ENCODE measurements around the gene RALGPS1. TPM values are rescaled to one million over a fixed set of nuclear protein-coding genes. Genes with fewer than 3 reads are reported as not detected.

RALGPS1 gene
- total and polyA plus RNA-seq, 2 donors (not counting 1 experiment from before 2014, with no cell fraction given) = 2.0 to 5.9 TPM

DNA sequence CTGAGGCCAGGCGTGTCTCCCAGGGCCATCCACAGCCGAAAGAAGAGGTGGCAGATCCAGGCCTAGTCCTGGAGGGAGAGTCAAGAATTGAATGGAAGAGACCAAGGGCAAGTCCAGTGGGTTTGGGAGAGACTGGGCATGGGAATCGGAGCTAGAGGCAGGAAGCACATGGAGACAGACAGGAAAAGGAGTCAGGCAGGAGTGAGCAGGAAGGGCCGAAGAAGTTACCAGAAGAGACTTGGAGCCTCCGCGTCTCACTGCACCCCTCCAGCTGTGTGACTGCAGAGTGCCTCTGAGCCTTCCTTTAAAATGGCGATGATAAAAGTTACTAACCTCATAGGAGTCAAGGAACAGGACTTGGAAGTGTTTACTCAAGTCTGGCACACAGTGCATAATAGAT lies 272.2 kb downstream of the RALGPS1 start:
- DNase-seq (ENCODE audit: low read depth in 2 of 2) = no peak
- Histone ChIP-seq H3K27me3 (ENCODE audit: control insufficient read depth, insufficient read depth, low read length) (no peaks in the 10 kb centered on the region), H3K27ac (ENCODE audit: insufficient read depth, low read length) (peak overlapping the region; percentile 96), H3K4me3 (replicated peaks in 1 of 4; ENCODE audit: control extremely low read depth in 1 of 4, insufficient read depth in 1 of 4, low read depth in 3 of 4, low read length in 4 of 4) (peak overlapping the region in 1 of 4 experiments; percentile 10), H3K36me3 (ENCODE audit: control insufficient read depth, insufficient read depth, low read length) (no peaks in the 10 kb centered on the region), H3K4me1 (ENCODE audit: control insufficient read depth, extremely low read depth, insufficient read depth, low read length) (peaks cover 45% of the 10 kb centered on the region), H3K4me2 (ENCODE audit: extremely low read depth, insufficient read depth, low read length) (peak overlapping the region; percentile 51), H3K9ac (ENCODE audit: insufficient read depth, low read length) (peak overlapping the region; percentile 63), H3K79me2 (ENCODE audit: control insufficient read depth, insufficient read depth, low read length) (no peaks in the 10 kb centered on the region), H3K9me3 (ENCODE audit: control insufficient read depth, insufficient read depth, low read depth, low read length) (no peaks in the 10 kb centered on the region), H4K20me1 (ENCODE audit: control insufficient read depth, extremely low read depth, insufficient read depth, low read length) (no peaks in the 10 kb centered on the region), H2AFZ (ENCODE audit: low read length) (no peak overlapping the region)
- TF ChIP-seq, protein P1, sequence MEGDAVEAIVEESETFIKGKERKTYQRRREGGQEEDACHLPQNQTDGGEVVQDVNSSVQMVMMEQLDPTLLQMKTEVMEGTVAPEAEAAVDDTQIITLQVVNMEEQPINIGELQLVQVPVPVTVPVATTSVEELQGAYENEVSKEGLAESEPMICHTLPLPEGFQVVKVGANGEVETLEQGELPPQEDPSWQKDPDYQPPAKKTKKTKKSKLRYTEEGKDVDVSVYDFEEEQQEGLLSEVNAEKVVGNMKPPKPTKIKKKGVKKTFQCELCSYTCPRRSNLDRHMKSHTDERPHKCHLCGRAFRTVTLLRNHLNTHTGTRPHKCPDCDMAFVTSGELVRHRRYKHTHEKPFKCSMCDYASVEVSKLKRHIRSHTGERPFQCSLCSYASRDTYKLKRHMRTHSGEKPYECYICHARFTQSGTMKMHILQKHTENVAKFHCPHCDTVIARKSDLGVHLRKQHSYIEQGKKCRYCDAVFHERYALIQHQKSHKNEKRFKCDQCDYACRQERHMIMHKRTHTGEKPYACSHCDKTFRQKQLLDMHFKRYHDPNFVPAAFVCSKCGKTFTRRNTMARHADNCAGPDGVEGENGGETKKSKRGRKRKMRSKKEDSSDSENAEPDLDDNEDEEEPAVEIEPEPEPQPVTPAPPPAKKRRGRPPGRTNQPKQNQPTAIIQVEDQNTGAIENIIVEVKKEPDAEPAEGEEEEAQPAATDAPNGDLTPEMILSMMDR (conservative IDR thresholded peaks at IDR 0.05 in 1 of 2, IDR thresholded peaks at IDR 0.05 in 1 of 2; ENCODE audit: low read depth in 1 of 2, low read length in 2 of 2) = no peak
- no peak for TF ChIP-seq EZH2 (IDR thresholded peaks at IDR 0.05; ENCODE audit: low read length, missing control alignments)

DNA sequence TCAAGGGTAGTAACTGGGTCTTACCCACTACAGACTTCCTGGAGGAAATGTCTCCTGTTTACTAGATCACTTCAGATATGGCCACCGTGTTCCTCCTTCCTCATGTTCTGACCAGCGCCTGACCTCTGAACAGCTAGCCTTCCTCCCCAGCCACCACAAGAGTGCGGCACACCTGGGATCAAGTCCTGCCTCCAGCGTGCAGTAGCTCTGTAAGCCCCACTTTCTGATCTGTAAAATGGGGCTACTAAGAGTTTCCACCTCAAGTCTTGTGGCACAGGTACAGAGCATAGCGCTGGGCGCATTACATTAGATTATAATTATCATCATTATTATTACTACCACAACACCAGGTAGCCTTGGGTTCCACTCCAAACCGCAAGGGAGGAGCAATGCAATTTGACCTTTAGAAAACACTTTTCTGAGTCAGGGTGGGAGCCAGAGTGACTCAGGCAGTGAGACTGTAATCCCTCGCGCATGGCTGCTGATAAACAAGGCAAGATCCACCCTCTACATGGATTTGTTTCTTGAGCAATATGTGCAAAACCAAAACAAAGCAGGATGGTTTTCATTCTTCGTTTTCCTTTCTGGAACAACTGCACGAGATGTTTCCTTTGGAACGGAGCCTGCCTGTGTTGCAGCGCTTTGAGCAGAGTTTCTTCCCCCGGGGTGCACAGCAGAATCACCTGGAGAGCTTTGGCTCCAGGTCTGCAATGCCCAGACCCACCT lies 272.8 kb downstream of the RALGPS1 start:
- H2AFZ ChIP-seq (ENCODE audit: low read length) = no peak overlapping the region
- no peak overlapping the region for H3K4me3 ChIP-seq (replicated peaks in 1 of 4; ENCODE audit: control extremely low read depth in 1 of 4, insufficient read depth in 1 of 4, low read depth in 3 of 4, low read length in 4 of 4)
- peak overlapping the region; percentile 63 for H3K9ac ChIP-seq (ENCODE audit: insufficient read depth, low read length)
- H3K4me1 ChIP-seq (ENCODE audit: control insufficient read depth, extremely low read depth, insufficient read depth, low read length) = peaks cover 45% of the 10 kb centered on the region
- H4K20me1 ChIP-seq (ENCODE audit: control insufficient read depth, extremely low read depth, insufficient read depth, low read length) = no peaks in the 10 kb centered on the region
- no peaks in the 10 kb centered on the region for H3K36me3 ChIP-seq (ENCODE audit: control insufficient read depth, insufficient read depth, low read length)
- H3K4me2 ChIP-seq (ENCODE audit: extremely low read depth, insufficient read depth, low read length) = peak overlapping the region; percentile 70
- DNase-seq (ENCODE audit: low read depth in 2 of 2) = peak; percentile 96 to 99
- H3K27me3 ChIP-seq (ENCODE audit: control insufficient read depth, insufficient read depth, low read length) = no peaks in the 10 kb centered on the region
- TF ChIP-seq, protein P1 (conservative IDR thresholded peaks at IDR 0.05 in 1 of 2, IDR thresholded peaks at IDR 0.05 in 1 of 2; ENCODE audit: low read depth in 1 of 2, low read length in 2 of 2) = no peak
- no peak for TF ChIP-seq EZH2 (IDR thresholded peaks at IDR 0.05; ENCODE audit: low read length, missing control alignments)
- no peaks in the 10 kb centered on the region for H3K79me2 ChIP-seq (ENCODE audit: control insufficient read depth, insufficient read depth, low read length)
- no peaks in the 10 kb centered on the region for H3K9me3 ChIP-seq (ENCODE audit: control insufficient read depth, insufficient read depth, low read depth, low read length)
- peak overlapping the region; percentile 96 for H3K27ac ChIP-seq (ENCODE audit: insufficient read depth, low read length)

DNA sequence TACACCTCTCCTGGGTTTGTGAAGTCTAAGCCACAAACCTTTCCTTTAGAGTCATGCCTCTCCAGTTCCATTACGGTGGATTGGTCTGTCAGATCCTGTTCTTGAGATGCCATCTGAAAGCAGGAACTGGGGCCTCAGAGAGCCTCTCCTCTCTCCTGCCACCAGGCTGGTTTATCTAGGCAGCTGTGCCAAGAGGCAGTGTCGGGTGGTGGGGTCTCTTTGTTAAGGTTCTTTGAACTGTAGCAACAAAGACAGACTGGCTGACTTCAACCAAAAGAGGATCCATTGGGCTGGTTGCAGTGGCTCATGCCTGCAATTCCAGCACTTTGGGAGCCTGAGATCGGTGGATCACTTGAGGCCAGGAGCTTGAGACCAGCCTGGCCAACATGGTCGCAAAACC lies 273.8 kb downstream of the RALGPS1 start:
- no peaks in the 10 kb centered on the region for H3K79me2 ChIP-seq (ENCODE audit: control insufficient read depth, insufficient read depth, low read length)
- H2AFZ ChIP-seq (ENCODE audit: low read length) = no peak overlapping the region
- H3K4me3 ChIP-seq (replicated peaks in 1 of 4; ENCODE audit: control extremely low read depth in 1 of 4, insufficient read depth in 1 of 4, low read depth in 3 of 4, low read length in 4 of 4) = no peak overlapping the region
- H3K4me1 ChIP-seq (ENCODE audit: control insufficient read depth, extremely low read depth, insufficient read depth, low read length) = peaks cover 42% of the 10 kb centered on the region
- TF ChIP-seq EZH2 (IDR thresholded peaks at IDR 0.05; ENCODE audit: low read length, missing control alignments) = no peak
- TF ChIP-seq, protein P1 (conservative IDR thresholded peaks at IDR 0.05 in 1 of 2, IDR thresholded peaks at IDR 0.05 in 1 of 2; ENCODE audit: low read depth in 1 of 2, low read length in 2 of 2) = no peak
- no peak overlapping the region for H3K4me2 ChIP-seq (ENCODE audit: extremely low read depth, insufficient read depth, low read length)
- no peak for DNase-seq (ENCODE audit: low read depth in 2 of 2)
- no peaks in the 10 kb centered on the region for H3K27me3 ChIP-seq (ENCODE audit: control insufficient read depth, insufficient read depth, low read length)
- no peak overlapping the region for H3K9ac ChIP-seq (ENCODE audit: insufficient read depth, low read length)
- H3K36me3 ChIP-seq (ENCODE audit: control insufficient read depth, insufficient read depth, low read length) = no peaks in the 10 kb centered on the region
- peak overlapping the region; percentile 96 for H3K27ac ChIP-seq (ENCODE audit: insufficient read depth, low read length)
- no peaks in the 10 kb centered on the region for H4K20me1 ChIP-seq (ENCODE audit: control insufficient read depth, extremely low read depth, insufficient read depth, low read length)
- no peaks in the 10 kb centered on the region for H3K9me3 ChIP-seq (ENCODE audit: control insufficient read depth, insufficient read depth, low read depth, low read length)

Measured in fibroblast of lung (primary cell).